SK-N-MC (cell line): ENCODE results near the gene CMTM1.

Source experiments
- EZH2 ChIP-seq: fragments of 200-600 bp; sonication (generic); IDR thresholded peaks from one replicate; pipeline ENCODE4 v1.6.1; 2017; ENCODE audit warnings: antibody characterized with exemption
- POLR2AphosphoS5 ChIP-seq: IDR thresholded peaks from 2 replicates; pipeline ENCODE4 v1.6.1; 2012; ENCODE audit warnings: mild to moderate bottlenecking, low read depth, low read length, borderline replicate concordance

- TF ChIP-seq EZH2, result no peak
- no peak for TF ChIP-seq POLR2AphosphoS5
These were observed 4.7 kb upstream of the CMTM1 start for GRCh38 chr16:66561381-66562080.
